GM12892 (cell line): Measurements from ENCODE around the gene FSTL5.

ENCODE experiments used
- POLR2A ChIP-seq: IDR thresholded peaks from 2 replicates; pipeline ENCODE4 v1.6.1; 2011; ENCODE audit warnings: low read depth, low read length, control low read depth
- POLR2AphosphoS5 ChIP-seq: IDR thresholded peaks from 2 replicates; pipeline ENCODE4 v1.6.1; 2011; ENCODE audit warnings: low read depth, low read length, control low read depth
- TAF1 ChIP-seq: IDR thresholded peaks from 2 replicates; pipeline ENCODE4 v1.6.1; 2011; ENCODE audit warnings: low read depth, mild to moderate bottlenecking, control low read depth, low read length, borderline replicate concordance

DNA sequence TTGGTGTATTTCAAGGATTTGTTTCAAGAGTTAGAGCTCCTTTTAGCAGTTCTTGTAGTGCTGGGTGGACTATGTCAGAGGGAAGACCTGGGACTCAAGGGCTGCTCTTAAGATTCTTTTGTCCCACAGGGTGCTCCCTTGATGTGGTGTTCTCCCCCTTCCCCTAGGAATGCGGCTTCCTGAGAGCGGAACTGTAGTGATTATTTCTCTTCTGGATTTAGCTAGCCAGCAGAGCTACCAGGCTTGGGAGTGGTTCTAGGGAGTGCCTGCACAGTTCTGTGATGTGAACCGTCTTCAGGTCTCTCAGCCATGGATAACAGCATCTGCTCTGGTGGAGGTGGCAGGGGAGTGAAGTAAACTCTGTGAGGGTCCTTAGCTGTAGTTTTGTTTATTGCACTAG lies 336.8 kb downstream of the FSTL5 start:
- TF ChIP-seq POLR2A (no peak), POLR2AphosphoS5 (no peak), TAF1 (no peak)
